Right hindlimb (tissue), 1 donor: ENCODE data around the gene MYOF.
"Not testable (repeated sequence)": the region's sequence is repeated elsewhere in the genome, so short reads cannot be mapped to it uniquely, and the experiment has no call there.

ENCODE experiments used
- DNase-seq: peaks from one replicate; pipeline ENCODE4 v3.0.0-alpha.2; 2018

MYOF gene

GRCh38 chr10:93419016-93419415 is 63.1 kb downstream of the MYOF start:
- not testable (repeated sequence) for DNase-seq

GRCh38 chr10:93417921-93418320 is 64.2 kb downstream of the MYOF start:
- DNase-seq, result no peak

DNA sequence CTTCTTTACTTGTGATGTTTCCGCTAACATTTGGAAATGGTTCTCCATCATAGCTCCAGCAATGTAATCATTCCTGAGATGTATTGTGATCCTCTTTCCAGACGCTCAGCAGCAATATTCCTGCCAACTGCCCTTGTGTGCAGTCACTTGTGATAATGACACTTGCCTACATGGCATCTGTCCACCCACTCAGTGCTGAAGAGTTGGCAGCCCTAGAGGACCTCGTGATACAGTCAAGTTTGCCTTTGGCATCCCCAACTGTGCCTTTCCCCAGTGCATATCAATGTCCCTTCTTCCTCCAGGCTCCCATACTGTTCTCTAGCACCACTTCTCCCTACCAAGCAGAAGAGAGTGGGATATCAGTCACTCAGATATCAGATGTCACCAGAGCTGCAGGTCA is 64.9 kb downstream of the MYOF start:
- DNase-seq, result peak; percentile 52

DNA sequence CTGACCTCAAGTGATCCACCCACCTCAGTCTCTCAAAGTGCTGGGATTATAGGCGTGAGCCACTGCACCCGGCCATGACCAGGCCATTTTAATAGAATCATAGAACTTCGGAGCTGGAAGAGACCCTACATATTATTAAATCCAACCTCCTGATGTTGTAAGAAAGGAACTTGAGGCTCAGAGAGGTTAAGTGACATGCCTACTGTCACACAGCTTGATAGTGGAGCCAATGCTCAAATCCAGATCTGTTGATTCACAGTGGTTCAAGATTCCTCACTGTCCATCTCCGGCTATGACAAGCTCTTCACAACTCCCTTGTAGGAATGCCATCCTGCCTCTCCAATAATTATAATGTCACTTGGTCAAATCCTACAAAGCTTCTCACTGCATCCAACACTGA is 65.3 kb downstream of the MYOF start:
- DNase-seq, result no peak

GRCh38 chr10:93415693-93416092 is 66.4 kb downstream of the MYOF start:
- no peak for DNase-seq

- no peak for DNase-seq
Observed at GRCh38 chr10:93413252-93413689, 68.9 kb downstream of the MYOF start.

DNA sequence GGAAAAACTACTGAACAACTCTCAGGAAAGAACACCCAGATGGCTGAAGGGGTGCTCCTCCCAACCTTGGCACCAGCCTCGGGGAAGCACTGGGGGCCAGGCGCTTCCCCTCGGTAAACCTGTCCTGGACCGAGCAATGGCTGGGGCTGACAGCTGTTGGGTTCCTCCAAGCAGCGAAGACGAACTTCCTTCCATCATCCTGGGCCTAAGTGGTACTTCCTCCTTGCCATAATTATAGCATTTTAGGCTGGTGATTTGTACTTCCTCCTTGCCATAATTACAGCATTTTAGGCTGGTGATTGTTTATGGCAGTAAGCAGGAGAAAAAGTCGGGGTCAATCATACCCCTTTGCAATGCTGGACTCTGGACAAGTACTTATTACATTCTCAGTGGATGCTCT is 69.3 kb downstream of the MYOF start:
- no peak for DNase-seq

GRCh38 chr10:93410697-93411348 is 71.3 kb downstream of the MYOF start:
- DNase-seq, result no peak

DNA sequence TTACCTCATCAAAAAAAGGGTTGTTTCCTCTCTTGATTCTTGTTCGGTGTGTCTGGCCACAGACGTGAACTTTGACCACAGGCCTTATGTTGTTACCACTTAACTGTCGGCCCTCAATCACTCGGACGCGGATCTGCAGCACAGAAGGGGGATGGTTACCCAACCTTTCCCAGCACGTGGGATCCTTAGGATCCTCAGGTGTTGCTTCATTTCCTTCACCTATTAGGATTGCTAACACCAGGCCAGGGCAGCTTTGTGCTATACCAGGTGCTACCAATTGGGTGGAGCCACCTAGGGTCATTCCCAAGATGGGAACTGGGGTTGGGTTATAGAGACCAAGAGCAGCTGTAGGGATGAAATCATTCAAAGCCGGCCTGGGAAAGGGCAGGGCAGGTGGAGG is 73.4 kb downstream of the MYOF start:
- DNase-seq, result no peak

GRCh38 chr10:93406364-93407145 is 75.6 kb downstream of the MYOF start:
- no peak for DNase-seq

GRCh38 chr10:93404048-93404354 is 78.1 kb downstream of the MYOF start:
- no peak for DNase-seq

- DNase-seq, result no peak
Observed at GRCh38 chr10:93403152-93404047, 78.7 kb downstream of the MYOF start.

- DNase-seq, result no peak
Observed at GRCh38 chr10:93402192-93402591, 79.9 kb downstream of the MYOF start.

- DNase-seq, result no peak
Observed at GRCh38 chr10:93398528-93398927, 83.6 kb downstream of the MYOF start.

DNA sequence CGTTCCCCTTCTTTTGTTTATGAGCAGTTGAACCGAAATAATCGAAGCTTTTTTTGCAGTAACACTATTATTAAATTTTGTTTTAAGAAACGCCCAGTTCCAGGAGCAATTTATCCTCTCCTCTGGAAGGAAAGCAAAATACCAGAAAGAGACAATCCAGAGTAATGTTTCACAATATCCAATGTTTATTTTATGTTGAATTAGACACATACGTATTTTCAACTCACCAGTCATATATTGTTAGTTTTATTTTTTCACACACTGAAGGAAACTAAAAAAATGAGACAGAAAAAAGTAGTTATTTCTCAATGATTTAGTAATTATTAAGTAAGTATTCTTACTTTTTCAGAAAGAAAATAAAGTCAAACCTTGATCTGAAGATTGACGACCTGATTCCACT is 85.1 kb downstream of the MYOF start:
- DNase-seq, result no peak

DNA sequence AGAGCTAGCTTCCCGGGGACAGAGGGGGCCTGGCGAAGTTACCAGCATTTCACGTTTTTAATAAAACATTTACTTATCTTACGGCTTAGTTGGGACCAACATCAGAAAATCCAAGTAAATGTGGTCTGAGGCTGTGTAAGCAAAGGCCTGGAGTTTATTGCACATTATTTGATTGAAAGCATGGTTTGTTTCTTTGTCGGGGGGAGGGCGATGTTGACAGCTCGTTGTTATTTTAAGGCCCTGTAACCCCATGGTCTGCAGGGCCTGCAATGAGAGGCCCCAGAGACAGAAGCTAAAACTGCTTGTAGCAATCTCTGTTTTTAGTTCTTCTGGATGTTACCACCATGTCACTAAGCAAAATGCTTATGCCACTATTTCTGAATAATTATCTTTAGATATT is 88.9 kb downstream of the MYOF start:
- DNase-seq, result no peak

DNA sequence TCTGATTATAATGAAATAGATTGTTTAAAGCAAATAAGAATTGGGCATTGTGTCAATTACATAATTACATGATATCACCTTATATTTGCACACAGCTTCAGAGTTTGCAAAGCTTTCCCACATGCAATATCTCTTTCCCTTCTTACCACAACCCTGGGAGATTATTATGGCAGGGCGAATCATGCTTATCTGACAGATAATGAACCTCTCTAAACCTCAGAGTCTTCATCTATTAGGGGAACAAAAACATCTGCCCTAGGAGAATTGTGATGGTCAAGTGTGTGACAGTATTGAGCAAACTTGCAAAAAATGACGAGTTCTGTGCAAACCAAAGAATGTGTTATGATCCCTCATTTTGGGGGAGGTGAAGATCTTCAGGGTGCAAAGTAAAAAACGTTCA is 90.0 kb downstream of the MYOF start:
- DNase-seq, result no peak

DNA sequence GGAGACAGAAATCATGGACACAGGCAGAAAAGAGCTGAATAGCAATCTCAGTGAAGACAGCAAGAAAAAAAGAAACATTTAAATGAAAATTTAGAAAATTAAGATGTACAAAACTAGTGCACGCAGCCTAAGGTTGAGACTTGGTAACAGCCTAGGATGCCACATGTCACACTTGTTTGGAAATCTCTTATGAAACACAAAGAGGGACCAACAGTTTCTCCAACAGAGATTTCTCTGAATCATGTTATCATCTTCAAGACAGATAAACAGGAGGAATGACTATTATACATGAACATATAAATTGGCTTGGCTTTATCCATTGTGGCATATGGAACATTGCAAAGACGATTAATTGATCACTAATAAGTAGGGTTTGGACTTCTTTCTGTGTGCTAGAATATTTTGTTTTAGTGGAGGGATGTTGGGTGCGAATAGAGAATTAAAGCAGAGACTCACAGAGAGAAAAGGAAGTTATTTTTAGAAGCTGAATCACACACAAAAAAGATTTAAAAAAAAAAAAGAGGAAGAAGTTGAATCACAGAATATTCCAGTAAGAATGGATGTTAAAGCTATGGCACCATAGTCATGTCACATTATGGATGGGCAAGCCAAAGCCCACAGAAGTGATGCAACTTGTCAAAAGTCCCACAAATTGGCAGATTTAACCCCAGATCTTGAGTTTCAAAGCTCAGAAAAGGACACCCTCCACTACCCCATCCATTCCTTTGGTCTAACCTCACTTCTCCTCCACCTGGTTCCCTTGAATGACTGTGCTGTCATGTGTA is 91.6 kb downstream of the MYOF start:
- DNase-seq, result no peak

GRCh38 chr10:93386631-93387369 is 95.3 kb downstream of the MYOF start:
- no peak for DNase-seq

- no peak for DNase-seq
Observed at GRCh38 chr10:93385345-93385744, 96.8 kb downstream of the MYOF start.

GRCh38 chr10:93384006-93384405 is 98.1 kb downstream of the MYOF start:
- DNase-seq, result no peak

DNA sequence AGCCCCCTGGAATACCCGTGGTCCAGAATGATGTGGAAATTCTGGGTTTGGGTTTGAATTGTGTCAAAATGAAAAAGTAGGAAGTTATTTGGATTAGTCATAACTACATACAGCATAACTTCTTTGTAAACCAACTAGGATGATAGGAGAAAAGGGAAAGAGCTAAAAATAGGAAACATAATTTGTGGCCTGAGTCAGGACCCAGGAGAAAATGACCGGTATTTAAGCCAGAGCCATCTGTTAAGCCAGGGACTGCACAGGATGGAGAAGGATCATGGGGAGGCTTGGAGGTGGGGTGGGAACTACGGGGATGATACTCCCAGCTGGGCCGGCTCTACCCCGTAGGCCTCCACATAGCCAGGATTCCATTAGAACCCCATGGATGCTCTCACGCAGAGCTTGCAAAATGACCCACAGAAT is 98.6 kb downstream of the MYOF start:
- no peak for DNase-seq
